ENCODE data around the gene ACOXL.

Gene ACOXL

DNA sequence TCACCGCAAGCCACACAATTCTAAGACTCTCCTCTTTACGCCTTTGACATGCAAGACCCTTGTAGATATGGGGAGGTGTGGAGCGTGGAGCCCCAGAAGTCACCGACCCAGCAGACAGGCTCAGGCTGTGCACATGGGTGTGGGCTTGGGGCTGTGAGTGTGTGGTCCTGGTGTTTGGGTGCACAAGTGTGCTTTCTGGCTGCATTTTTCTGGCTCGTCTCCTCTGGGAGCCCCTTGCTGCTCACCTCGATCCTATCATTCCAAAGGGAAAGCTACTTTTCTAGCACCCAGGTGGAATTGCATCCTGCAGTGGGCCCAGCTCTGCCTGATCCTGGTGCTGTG, 143.0 kb downstream of the ACOXL start:
- no peak for DNase-seq (ENCODE audit: low spot score)

DNA sequence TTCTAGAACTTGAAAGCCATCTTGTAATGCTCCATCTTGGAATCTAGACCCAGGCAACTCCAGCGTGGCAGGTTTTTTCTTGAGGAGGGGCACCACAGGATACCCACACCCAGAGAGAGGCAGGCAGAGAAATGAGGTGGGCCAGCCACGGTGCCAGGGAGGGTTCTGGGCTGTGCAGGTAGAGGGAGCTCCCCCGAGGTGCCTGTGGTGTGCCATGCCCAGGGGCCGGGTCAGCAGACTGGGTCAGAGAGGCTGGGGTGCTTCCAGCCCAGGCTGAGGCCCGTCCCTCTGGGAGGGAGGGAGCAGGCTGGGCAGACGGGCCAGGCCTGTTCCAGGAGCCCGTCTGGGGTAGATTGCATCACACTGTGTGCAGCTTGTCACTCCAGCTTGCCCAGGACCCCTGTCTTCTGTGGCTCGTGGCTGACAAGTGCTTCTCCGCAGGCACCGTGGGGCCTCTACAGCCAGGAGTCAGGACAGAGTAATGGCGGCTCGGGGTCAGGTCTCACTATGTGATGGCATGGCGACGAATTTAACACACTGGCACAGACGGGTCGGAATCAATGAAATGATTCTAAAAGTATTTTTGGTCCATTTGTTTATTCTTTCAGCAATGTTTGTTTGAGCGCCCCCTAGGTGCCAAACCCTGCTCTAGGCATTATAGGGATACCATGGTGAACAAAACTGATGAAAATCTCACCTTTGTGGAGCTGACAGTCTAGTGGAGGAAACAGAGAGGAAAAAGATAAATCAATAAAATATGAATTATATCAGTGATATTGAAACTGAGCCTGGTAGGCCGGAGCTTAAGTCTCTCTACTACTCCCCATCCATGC, 144.0 kb downstream of the ACOXL start:
- DNase-seq (ENCODE audit: low spot score): no peak

DNA sequence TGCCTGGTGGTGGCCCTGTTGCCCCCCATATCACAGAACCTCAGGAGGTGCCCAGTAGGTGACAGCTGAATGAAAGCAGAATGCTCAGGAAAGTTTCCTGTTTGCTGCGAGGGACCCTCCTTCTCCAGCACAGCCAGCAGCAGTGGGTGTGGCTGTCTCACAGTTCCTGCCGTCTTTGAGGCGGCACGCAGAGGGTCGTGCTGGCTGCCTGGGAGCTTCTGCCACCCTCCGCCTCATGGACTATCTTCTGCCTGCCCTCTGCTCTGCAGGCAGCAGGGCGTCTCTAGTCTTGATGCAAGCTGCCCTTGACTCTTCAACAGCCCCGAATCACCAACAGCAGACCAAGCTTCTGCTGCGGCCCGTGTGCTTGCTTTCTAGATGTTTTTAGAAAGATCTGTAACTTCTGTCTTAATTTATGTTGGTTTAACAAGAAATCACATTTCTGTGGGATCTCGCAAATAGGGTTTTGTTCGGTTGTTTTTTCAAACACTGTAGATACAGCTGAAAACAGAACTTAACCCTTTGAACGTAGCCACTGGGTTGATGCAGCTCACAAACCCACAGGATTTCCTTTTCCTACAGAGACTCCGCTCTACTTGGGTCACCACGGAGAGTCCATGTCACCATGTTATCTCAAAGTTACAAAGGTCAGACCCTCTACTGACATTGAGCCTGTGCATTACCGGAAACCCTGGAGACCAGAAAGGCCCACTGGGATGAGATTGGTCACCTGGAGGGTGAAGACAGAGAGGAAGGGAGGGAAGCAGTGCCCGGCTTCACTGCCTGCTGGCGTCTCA, 144.9 kb downstream of the ACOXL start:
- DNase-seq (ENCODE audit: low spot score): no peak

DNA sequence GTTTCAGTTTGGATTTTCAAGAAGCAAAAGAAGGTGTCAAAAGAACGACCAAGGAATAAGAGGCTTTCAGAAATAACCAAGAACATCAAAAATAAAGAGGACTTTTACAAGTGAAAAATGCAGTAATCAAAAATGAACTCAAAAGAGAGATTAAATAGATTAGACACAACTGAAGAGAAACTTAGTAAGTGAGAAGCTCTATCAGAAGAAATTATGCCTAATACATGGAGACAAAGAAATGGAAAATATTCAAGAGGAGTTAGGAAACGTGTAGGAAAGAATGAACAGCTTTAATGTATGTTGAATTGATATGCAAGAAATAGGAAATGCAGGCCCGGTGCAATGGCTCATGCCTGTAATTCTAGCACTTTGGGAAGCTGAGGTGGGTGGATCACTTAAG, 145.8 kb downstream of the ACOXL start:
- DNase-seq (ENCODE audit: low spot score): no peak

DNA sequence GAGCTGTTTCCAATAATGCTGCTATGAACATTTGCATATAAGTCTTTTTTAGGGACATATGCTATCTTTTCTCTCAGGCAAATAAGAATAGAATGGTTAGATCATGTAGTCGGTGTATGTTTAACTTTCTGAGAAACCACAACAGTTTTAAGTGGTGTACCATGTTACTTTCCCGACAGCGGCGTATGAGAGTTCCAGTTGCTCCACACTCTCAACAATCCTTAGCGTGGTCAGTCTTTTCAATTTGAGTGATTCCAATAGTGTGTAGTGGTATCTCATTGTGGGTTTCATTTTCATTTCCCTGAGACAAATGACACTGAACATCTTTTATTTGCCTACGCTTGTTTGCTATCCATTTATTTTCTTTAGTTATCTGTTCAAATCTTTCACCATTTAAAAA, 149.5 kb downstream of the ACOXL start:
- DNase-seq (ENCODE audit: low spot score): no peak

DNA sequence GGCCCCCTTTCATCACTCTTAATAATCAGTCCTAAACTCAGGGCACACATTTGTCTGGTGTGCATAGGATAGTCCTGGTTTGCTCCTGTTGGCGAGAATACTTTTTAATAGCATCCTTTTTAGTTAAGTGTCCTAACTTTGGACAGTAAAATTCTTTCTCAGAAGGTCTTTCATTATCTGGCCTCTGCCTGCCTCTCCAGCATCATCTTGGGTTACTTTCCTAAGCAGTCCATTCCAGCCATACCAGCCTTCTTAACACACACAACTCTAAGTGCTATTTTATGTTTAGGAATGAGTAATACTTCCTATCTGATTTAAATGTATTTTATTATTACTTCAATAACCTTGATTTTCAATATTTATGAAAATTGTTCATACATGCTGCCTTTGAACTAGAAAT, 151.0 kb downstream of the ACOXL start:
- DNase-seq (ENCODE audit: low spot score): no peak

DNA sequence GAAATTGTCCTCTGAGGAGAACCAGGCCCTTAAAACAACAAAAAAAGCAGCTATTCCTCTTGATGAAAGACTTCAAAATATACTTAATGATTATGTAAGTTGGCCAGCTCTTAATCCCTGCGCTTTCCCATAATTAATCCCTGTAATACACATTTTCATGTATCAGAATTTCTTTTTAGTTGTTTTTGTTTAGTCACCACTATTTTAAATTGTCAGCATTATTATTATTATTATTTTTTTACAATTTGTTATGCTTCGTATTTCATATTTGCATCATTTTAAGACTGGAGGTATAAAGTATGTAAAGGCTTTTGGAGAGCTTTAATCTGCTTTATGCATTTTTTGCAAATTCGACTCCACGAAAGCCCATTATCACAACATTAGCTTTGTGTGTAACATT, 152.9 kb downstream of the ACOXL start:
- no peak for DNase-seq (ENCODE audit: low spot score)

DNA sequence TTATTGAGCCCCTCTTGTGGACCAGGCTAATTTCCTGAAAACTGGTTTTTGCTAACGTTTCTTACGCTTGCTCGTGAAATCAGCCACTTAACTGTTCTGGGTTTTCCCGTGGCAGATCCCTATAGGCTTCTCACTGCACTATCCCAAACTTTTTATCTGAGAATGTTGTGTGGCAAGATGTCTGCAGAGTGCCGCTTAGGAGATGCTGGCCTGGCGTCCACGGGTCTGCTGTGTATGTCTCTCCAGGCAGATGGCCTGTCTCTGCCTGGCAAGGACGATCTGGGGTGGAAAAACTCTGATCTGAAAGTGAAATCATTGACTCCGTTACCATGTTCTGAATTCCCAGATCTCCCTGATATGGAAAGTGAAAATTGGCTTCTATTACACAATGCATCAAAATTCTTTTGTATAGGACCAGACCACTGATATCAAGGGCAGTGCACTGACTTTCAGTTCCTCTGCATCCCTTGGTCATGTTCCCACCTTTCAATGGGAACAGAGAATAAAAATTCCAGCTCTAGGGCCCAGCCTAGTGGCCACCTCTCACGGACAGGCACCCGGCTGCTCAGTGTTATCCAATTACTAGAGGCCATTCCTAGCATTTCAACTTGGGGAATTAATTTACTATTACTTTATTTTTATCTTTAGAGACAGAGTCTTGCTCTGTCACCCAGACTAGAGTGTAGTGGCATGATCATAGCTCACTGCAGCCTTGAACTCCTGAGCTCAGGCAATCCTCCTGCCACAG, 154.6 kb downstream of the ACOXL start:
- no peak for DNase-seq (ENCODE audit: low spot score)

DNA sequence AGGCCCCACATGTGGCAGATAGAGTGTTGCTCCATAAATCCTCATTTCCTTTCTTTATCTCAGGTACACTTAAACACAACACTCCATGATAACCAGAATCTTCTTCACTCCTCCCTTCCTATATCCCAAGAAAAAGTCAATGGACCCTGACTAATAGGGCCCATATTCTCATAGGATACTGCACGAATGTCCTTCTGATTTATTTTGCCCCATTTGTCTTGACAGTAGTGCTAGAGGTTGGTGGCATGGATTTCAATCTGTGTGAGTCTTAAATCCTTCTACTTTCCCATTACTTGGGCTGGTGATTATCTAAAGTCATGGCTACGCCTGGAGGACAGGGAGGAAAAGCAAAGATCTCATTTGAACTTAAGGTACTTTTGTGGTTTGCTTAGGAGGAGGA, 156.0 kb downstream of the ACOXL start:
- DNase-seq (ENCODE audit: low spot score): no peak

DNA sequence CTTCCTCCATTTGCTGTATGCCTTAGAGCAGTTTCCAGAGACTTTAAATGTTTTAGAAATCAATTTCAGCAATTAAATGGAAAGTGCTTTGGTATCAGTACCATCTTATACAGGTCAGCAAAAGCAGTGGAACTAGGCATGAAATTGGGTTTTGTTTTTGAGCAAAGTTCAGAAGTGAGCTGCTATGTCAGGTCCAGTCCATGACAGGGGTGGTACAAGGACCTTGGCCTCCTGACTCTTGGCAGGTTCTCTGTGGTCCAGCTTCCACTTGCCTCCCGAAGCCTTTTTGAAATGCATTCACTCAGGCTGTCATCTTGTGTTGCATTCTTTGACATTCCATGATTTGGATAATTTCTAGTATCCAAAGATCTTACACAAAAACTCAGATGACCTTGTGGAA, 159.3 kb downstream of the ACOXL start:
- DNase-seq (ENCODE audit: low spot score): no peak

DNA sequence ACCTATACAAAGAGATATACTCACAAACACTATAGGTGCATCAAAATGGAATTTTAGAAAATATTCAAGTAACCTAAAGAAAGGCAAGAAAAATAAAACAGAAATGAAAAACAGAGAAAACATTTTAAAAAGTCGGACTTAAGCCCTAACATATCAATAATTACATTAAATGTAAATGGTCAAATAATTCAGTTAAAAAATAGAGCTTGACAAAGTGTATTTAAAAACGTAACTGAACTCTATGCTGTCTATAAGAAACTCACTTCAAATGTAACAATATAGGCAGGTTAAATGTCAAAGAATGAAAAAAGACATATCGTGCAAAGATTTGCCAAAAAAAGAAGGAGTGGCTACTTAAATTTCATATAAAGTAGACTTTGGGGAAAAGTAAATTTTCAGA, 163.9 kb downstream of the ACOXL start:
- DNase-seq (ENCODE audit: low spot score): no peak

DNA sequence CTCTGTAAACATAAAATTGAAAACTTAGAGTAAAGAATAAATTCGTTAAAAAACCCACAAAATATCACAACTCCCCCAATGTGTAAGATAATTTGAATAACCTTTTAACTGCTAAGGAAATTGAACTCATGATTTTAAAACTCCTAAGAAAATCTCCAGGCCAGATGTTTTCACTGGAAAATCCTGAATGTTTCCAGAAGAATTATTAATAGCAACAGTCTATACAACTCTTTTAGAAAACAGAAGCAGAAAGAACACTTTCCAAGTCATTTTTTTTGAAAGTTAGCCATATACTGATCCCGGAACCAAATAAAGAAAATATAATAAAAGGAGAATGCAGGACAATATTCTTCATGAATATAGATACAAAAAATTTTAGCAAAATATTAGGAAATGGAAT, 165.6 kb downstream of the ACOXL start:
- no peak for DNase-seq (ENCODE audit: low spot score)

DNA sequence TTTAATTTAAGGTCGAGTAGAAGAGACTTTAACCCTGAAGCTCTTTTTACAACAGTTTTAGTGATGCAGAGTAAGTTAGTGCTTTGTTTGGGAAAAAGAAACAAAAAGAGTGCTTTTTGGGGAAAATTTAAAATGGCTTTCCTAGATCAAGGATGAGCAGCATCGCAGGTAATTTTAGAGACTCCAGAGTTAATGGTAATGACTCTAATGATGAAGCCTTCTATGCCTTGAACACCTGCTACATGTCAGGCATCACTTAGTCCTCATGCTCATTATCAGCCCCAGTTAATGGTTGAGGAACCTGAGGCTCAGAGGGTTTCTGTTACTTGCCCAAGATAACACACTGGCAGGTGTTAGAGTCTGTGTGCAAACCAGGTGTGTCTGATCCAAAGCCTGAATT, 167.8 kb downstream of the ACOXL start:
- no peak for DNase-seq (ENCODE audit: low spot score)

DNA sequence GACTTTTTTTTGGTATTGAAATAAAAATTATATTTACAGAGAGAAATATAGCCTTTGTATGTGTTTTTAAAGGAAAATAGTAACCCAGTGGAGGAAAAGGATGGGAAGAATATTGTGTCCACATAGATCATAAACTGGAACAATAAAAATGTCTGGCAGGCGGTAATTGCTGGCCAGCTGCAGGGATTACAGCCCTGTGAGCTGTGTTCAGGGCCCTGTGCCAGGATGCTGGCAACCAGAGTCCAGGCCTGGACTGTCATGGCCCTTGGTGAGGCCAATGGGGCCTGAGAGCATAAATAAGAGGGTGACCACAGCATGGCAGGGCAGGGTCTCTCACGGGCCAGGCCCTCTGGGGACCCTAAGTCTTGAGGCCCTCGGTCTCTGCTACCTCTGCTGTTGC, 171.2 kb downstream of the ACOXL start:
- DNase-seq (ENCODE audit: low spot score): no peak

DNA sequence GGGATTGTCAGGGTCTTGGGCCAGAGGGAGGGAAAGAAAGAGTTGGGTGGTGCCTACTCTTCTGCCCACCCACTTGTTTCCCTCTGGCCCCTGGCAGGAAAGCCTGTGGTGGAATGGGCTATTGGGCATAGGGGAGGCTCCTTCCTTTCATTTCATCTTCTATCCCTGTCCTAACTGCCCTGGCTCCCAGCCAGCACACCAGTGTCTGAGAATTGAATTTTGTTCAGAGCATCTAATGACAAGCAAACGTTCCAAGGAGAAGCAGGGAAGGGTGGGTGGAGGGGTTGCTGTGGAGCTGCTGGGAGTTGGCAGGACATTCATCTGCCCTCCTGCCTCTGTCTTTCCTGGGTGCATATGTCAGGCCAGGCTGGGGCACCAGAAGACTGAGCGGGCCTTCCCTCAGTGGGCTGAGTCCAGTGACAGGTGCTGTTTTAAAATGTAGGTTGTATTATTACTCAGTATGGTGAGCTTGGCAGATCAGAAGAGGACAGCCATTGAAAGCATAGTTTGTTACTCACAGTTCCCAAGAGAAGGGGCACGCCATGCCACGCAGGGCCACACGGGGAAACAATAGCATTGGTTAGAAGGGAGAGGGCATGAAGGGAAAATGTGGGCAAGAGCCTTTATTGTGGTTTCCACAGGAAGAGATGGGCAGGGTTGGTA, 171.9 kb downstream of the ACOXL start:
- DNase-seq (ENCODE audit: low spot score): no peak

DNA sequence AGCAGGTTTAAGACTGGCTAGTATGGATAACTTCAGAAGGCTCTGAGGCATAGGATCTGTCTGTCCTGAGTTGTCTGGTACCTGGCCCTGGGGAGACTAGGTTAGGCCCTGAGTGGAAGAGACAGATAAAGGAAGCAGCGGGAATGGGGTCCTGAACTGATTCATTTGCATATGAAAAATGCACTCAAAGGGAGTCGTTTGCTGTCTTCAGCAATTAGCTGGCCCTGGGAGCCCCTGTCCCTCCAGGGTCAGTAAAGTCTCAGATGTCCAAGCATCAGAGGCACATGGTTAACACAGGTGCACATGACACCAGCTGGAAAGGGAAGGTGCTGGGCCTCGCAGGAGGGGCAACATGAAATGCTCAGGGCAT, 172.4 kb downstream of the ACOXL start:
- no peak for DNase-seq (ENCODE audit: low spot score)

DNA sequence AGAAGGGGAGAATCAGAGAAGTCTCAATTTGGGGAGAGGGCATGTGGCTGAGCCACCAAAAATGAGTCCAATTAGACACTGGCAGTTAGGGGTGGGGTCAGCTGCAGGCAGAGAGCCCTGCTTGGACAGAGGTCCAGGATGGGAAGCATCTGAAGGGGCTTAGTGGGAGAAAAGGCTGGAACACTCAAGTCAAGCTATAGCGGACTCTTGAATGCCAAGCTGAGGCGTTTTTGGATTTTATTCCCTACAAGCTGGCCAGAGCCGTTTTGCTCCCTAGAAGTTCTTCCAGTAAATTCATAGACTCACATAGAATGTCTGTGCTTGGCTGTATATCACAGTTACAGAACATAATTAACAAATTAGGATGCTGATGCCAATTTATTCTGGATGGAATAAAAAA, 172.8 kb downstream of the ACOXL start:
- no peak for DNase-seq (ENCODE audit: low spot score)

DNA sequence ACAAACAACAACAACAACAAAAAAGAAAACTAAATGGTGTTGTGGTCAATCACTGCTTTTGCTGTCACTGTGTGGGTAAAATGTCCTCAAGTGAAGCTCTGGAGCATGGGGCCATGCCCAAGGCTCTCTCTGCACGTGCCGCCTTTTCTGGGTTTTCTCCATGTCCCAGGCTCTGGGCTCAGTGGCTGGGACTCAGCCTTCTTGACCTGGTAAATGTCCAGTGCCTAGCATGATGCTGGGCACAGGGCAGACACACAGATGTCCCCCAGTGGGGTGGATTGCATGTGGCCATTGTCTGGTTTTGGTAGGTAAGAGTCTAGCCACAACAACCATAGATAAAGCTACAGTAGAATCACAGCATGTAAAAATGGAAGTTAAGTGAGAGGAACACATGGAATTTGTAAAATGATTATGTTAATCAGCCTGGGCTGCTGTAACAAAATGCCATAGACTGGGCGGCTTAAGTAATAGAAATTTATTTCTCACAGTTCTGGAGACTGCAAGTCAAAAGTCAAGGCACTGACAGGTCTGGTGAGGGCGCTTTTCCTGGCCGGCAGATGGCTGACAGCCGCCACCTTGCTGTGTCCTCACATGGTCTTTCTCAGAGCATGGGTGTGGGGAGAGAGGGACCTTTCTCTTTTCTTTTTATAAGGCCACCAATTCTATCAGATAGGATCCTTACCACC, 174.4 kb downstream of the ACOXL start:
- DNase-seq (ENCODE audit: low spot score): no peak

DNA sequence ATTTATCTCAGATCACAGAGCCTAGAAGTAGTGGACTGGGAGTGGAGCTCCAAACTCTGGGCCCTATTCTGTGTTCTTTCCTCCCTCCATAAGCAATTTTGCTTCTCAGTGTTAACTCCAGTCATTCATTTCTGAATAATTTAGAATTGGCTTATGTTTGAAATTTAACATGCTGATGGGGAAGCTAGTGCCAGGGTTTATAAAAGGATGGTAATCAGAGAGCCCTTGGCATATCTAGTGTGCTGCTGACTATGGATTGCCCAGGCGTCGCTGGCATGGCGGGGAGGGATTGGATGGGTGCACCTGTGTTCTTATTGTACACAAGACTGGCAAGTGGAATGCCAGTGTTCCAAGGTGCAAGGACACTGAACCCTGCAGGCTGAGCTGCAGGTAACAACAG, 177.1 kb downstream of the ACOXL start:
- no peak for DNase-seq (ENCODE audit: low spot score)

DNA sequence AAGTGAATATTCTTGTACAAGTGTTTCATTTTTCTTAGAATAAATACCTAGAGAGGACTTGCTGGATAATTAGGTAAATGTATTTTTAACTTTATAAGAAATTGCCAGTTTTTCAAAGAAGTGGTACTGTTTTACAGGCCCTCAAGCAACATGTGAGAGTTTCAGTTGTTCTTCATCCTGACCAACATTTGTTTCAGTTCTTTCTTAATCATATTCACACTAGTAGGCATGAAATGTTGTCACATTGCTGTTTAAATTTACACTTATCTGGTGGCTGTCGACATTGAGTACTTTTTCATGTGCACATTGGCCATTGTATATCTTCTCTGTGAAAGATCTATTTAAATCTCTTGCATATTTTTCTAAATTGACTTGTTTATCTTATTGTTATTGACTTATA, 178.1 kb downstream of the ACOXL start:
- no peak for DNase-seq (ENCODE audit: low spot score)

DNA sequence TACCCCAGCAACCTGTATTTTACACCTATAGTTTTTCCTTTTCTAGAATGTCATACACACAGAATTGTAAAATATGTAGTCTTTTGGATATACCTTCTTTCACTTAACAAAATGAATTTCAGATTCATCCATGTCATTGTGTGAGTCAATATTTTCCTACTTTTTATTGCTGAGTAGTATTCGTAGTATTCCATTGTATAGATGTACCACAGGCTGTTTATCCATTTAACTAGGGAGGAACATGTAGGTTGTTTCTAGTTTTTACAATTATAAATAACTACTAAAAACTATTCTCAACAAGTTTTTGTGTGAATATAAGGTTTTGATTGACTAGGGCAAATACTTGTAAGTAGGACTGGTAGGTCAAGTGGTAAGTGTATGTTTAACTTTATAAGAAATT, 187.4 kb downstream of the ACOXL start:
- DNase-seq (ENCODE audit: low spot score): no peak

DNA sequence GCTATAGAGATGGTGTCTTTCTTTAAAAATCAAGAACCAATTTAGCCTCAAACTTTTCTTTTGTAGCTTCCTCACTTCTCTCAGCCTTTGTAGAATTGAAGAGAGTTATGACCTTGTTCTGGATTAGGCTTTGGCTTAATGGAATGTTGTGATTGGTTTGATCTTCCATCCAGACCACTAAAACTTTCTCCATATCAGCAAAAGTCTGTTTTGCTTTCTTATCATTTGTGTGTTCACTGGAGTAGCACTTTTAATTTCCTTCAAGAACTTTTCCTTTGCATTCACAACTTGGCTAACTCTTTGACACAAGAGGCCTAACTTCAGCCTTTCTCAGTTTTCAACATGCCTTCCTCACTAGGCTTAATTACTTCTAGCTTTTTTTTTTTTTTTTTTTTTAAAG, 193.1 kb downstream of the ACOXL start:
- no peak for DNase-seq (ENCODE audit: low spot score)

All from GM03348 (cell line).